HL-60/S4 treated with retinoic acid at 250 ng/mL for 4 days and 3 days (cell line): ENCODE measurements around the gene RNLS.

Source experiments
- in situ Hi-C: fragments of 300-500 bp; cut with MboI; formaldehyde crosslinking; loops from 2 replicates; pipeline ENCODE4 v1.7.0; 2022; ENCODE audit warnings: low sequenced_read_pairs

RNLS gene

GRCh38 chr10:88526501-88527105 is 56.5 kb downstream of the RNLS start:
- in situ Hi-C loops, result loop anchor here (25.0 kb wide), 1 partner anchor 664 kb away; the partner anchor contains the start of genes KLLN and PTEN

GRCh38 chr10:88525371-88526069 is 57.6 kb downstream of the RNLS start:
- in situ Hi-C loops, result loop anchor here (25.0 kb wide), 1 partner anchor 663 kb away; the partner anchor contains the start of genes KLLN and PTEN

GRCh38 chr10:88523739-88524400 is 59.2 kb downstream of the RNLS start:
- in situ Hi-C loops, result no loop called here

- in situ Hi-C loops, result no loop called here
These were observed 60.4 kb downstream of the RNLS start for GRCh38 chr10:88522715-88523114.

- in situ Hi-C loops, result no loop called here
These were observed 61.3 kb downstream of the RNLS start for GRCh38 chr10:88521791-88522190.

- in situ Hi-C loops, result no loop called here
These were observed 67.9 kb downstream of the RNLS start for GRCh38 chr10:88515235-88515634.

- in situ Hi-C loops, result no loop called here
These were observed 70.5 kb downstream of the RNLS start for GRCh38 chr10:88512599-88512998.

GRCh38 chr10:88508796-88509195 is 74.3 kb downstream of the RNLS start:
- in situ Hi-C loops, result no loop called here

- in situ Hi-C loops, result no loop called here
These were observed 75.2 kb downstream of the RNLS start for GRCh38 chr10:88507826-88508453.

GRCh38 chr10:88507404-88507803 is 75.7 kb downstream of the RNLS start:
- in situ Hi-C loops, result no loop called here

- in situ Hi-C loops, result no loop called here
These were observed 77.4 kb downstream of the RNLS start for GRCh38 chr10:88505680-88506215.

GRCh38 chr10:88505265-88505664 is 77.9 kb downstream of the RNLS start:
- in situ Hi-C loops, result no loop called here

- in situ Hi-C loops, result no loop called here
These were observed 82.5 kb downstream of the RNLS start for GRCh38 chr10:88500656-88501055.

GRCh38 chr10:88499569-88500470 is 83.3 kb downstream of the RNLS start:
- in situ Hi-C loops, result no loop called here

- in situ Hi-C loops, result no loop called here
These were observed 85.2 kb downstream of the RNLS start for GRCh38 chr10:88497913-88498312.

- in situ Hi-C loops, result no loop called here
These were observed 88.6 kb downstream of the RNLS start for GRCh38 chr10:88494537-88494936.

- in situ Hi-C loops, result no loop called here
These were observed 89.2 kb downstream of the RNLS start for GRCh38 chr10:88493691-88494483.

GRCh38 chr10:88491314-88491713 is 91.8 kb downstream of the RNLS start:
- in situ Hi-C loops, result no loop called here

GRCh38 chr10:88490231-88490980 is 92.7 kb downstream of the RNLS start:
- in situ Hi-C loops, result no loop called here
